ENCODE data around the gene PRICKLE3.
A peak's percentile ranks its signal among the peaks of the same experiment; 100 is the strongest.

The PRICKLE3 gene

GRCh38 chrX:49206543-49206942, 20.4 kb upstream of the PRICKLE3 start:
- no peak for DNase-seq

- no peak for DNase-seq
These were observed 19.3 kb upstream of the PRICKLE3 start for GRCh38 chrX:49205443-49205842.

- no peak for DNase-seq
These were observed 18.5 kb upstream of the PRICKLE3 start for GRCh38 chrX:49204709-49205108.

GRCh38 chrX:49204017-49204416, 17.8 kb upstream of the PRICKLE3 start:
- no peak for DNase-seq

- no peak for DNase-seq
These were observed 17.4 kb upstream of the PRICKLE3 start for GRCh38 chrX:49203536-49203935.

- DNase-seq = no peak
These were observed 15.8 kb upstream of the PRICKLE3 start for GRCh38 chrX:49202022-49202421.

GRCh38 chrX:49199906-49200771, 14.0 kb upstream of the PRICKLE3 start, which contains the start of gene SYP:
Gene SYP, minus strand, starts transcription at chrX:49200193. Its CDS starts 7 bp downstream, at chrX:49200186.
- peak; percentile 85 for DNase-seq

- DNase-seq = no peak
These were observed 13.1 kb upstream of the PRICKLE3 start for GRCh38 chrX:49199315-49199595.

GRCh38 chrX:49198540-49199314, 12.6 kb upstream of the PRICKLE3 start:
- no peak for DNase-seq

- DNase-seq = no peak
These were observed 11.4 kb upstream of the PRICKLE3 start for GRCh38 chrX:49197543-49198087.

- DNase-seq = no peak
These were observed 7.4 kb upstream of the PRICKLE3 start for GRCh38 chrX:49193542-49193964.

GRCh38 chrX:49192722-49193328, 6.7 kb upstream of the PRICKLE3 start:
- DNase-seq = no peak

- no peak for DNase-seq
These were observed 5.4 kb upstream of the PRICKLE3 start for GRCh38 chrX:49191574-49192011.

GRCh38 chrX:49190821-49191573, 4.8 kb upstream of the PRICKLE3 start:
- DNase-seq = peak; percentile 96

- DNase-seq = no peak
These were observed 3.4 kb upstream of the PRICKLE3 start for GRCh38 chrX:49189606-49190005.

- no peak for DNase-seq
These were observed 2.4 kb upstream of the PRICKLE3 start for GRCh38 chrX:49188468-49189076.

- no peak for DNase-seq
These were observed 1.4 kb upstream of the PRICKLE3 start for GRCh38 chrX:49187526-49187925.

GRCh38 chrX:49187028-49187394, 838 bp upstream of the PRICKLE3 start:
- DNase-seq = no peak

- DNase-seq = no peak
These were observed 1.6 kb downstream of the PRICKLE3 start for GRCh38 chrX:49184294-49185281.

GRCh38 chrX:49183701-49184281, 2.4 kb downstream of the PRICKLE3 start:
- DNase-seq = no peak
